ENCODE data around the gene FHOD1.
A peak's percentile ranks its signal among the peaks of the same experiment; 100 is the strongest.

Gene FHOD1

DNA sequence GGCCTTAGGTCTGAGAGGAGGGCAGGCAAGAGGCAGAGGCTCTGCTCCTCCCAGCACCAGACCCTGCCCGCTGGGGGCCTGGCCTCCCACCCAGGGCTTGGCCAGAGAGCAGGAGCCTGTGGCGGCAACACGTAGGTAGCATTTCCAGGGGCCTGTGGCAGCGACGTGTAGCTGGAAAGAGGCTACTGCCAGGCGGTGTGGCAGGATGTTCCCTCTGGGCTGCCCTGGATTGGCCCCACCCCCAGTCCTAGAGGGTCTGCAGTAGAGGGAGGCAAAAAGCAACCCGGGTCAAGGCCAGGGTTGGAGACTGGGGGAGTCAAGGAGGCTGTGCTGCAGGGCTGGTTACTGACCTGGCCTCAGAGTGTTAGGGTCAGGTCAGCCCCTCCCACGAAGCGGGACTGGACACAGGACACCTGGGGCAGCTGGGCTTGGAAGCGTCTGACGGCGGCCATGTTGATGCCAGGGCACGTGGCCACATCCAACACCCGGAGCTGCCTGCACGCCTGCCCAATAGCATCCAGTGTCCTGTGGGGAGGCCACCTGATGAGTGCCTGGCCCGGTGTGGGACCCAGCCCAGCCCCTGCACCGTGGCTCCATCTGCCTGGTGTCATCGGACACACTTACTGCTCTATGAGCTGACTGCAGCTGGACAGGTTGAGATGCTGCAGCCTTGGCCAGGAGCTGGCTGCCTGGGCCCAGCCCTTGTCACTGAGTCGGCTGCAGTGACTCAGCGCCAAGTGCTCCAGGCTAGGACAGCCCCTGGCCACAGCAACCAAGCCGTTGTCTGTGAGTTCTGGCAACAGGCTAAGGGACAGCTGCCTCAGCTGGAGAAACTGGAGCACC is 39.8 kb downstream of the FHOD1 start:
- DNase-seq (ENCODE audit: low read depth), result peak; percentile 19

DNA sequence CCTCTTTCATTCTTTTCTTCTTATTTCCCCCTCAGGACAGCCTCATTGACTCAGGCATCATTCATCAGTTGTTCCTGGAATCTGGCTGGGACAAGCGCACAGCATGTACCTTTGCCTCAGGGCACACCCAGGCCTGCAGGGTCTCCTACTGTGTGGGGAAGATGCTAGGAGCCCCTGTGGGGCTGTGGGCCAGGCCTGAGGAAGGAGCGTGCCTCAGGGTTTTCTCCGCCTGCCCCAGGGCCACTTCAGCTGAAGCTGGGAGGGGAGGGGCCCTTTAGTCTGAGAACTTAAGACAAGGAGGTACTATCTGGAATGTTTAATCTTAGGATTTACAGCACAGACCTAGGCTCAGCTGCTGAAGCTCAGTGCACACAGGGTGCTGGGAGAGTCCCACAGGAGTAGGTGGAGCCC is 40.4 kb downstream of the FHOD1 start:
- DNase-seq (ENCODE audit: low read depth), result no peak

- no peak for DNase-seq (ENCODE audit: low read depth)
Observed at GRCh38 chr16:67206129-67206837, 41.0 kb downstream of the FHOD1 start.

DNA sequence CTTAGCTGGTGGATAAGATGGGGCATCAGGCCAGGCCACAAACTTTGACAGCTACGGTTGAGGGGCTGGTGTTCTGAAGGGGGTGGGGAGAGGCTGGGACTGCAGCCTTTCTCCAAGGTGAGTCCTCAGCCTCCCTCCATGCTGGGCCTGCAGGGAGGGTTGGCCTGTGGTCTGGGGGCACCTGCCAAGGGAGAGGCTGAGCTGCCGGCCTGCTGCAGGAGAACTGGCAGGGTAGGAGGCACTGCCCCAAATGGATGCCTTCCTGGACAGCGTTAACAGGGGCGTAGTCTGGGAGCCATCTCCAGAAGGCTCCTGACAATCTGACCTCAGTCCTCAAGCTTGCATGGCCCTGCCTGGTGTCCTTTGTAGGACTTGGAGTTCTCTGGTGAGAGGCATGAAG is 43.2 kb downstream of the FHOD1 start:
- DNase-seq (ENCODE audit: low read depth), result no peak

GRCh38 chr16:67202956-67203493 is 44.3 kb downstream of the FHOD1 start:
- DNase-seq (ENCODE audit: low read depth), result no peak

GRCh38 chr16:67202426-67202825 is 44.9 kb downstream of the FHOD1 start:
- DNase-seq (ENCODE audit: low read depth), result no peak

DNA sequence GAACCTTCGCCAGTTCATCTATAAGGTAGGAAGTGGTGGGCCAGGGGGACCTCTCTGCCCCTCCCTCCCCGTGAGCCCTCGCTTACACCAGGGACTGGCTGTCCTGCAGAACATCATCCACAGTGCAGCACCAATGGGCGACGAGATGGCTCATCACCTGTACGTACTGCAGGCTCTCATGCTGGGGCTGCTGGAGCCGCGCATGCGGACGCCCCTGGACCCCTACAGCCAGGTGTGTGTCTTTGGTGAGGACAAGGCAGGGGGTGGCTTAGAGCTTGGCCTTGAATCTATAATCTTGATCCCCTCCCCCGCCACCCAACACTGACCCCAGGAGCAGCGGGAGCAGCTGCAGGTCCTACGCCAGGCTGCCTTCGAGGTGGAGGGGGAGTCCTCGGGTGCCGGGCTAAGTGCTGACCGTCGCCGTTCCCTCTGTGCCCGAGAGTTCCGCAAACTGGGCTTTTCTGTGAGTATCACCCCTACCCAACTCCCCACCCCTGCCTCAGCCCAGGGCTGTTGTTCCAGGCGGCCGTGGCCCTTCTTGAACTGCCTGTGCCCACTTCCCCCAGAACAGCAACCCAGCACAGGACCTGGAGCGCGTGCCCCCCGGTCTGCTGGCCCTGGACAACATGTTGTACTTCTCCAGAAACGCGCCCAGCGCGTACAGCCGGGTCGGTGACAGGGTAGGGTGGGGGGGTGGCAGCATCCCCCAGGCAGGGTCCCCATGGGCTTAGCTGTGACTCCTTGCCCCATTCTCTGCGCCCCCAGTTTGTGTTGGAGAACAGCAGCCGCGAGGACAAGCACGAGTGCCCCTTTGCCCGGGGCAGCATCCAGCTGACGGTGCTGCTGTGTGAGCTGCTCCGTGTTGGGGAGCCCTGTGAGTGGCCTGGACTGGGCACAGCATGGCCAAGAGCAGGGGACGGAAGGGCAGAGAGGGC is 45.6 kb downstream of the FHOD1 start:
- DNase-seq (ENCODE audit: low read depth), result no peak

- no peak for DNase-seq (ENCODE audit: low read depth)
Observed at GRCh38 chr16:67200491-67200890, 46.8 kb downstream of the FHOD1 start.

DNA sequence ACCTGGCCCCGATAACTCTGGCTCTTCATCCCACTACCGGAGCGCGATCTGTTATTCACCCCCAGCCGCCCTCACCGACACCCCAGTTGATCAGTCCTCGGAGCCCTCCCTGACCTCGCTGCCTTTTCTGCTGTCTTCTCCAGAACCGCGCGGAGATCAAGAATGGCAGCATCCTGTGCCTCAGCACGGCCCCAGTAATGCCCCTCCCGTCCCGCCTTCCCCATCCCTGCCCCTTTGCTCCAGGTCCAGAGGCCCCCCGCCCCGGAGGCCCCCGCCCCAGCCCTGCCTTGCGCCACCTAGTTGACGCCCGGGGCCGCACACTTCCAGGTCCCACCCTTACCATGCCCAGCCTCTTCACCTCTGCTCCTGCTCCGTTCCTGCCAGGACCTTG is 47.5 kb downstream of the FHOD1 start:
- DNase-seq (ENCODE audit: low read depth), result no peak

DNA sequence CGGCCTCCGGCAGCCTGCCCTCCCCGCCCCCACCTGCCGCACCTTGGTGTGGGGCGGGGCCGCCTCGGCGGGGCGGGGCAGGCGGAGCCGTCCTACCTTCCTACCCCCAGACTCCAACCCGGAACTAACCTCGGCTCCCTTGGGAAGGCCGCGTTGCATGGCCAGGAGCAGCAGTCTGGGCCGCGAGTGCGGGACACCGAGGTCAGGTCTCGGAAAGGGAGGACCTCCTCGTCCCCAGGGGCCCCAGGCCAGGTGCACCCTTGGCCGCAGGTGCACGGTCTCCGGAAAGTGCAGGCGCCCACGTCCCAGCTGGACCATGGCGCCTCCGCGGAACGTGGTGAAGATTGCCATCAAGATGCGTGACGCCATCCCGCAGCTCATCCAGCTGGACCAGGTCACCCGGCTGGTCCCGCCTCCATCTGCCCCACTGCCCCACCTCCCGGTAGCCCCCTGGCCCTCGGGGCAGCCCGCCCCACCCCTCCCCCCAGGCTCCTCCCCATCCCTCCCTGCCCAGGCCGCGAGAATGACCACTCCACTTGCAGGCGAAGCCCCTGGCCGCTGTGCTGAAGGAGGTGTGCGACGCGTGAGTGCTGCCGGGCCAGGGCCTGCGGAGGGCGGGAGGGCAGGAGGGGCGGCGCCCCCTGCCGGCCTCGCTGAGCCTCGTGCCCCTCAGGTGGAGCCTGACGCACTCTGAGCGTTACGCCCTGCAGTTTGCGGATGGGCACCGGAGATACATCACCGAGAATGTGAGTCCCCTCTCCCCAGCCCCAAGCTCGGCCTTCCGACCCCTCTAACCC is 48.1 kb downstream of the FHOD1 start, which contains the start of gene ELMO3:
ELMO3 (plus strand) TSS at position 121 of the 797 bp plus-strand sequence; CDS start at position 317, 196 bp downstream.
- no peak for DNase-seq (ENCODE audit: low read depth)

DNA sequence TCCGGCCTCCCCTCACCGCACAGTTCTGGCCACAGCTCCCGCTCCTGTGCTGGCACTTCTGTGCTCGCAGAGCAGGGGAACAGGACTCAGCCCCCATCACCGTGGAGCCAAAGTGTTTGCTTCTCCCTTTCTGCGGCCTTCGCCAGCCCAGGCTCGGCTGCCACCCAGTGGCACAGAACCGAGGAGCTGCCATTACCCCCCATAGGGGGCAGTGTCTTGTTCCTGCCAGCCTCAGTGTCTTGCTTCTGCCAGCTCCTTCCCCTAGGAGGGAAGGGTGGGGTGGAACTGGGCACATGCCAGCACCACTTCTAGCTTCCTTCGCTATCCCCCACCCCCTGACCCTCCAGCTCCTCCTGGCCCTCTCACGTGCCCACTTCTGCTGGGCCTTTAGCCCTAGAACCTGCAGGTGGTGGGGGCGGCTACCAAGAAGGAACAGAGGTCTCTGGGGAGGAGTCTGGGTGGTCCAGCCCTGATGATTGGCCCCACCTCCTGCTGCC is 49.0 kb downstream of the FHOD1 start:
- DNase-seq (ENCODE audit: low read depth), result peak; percentile 21

DNA sequence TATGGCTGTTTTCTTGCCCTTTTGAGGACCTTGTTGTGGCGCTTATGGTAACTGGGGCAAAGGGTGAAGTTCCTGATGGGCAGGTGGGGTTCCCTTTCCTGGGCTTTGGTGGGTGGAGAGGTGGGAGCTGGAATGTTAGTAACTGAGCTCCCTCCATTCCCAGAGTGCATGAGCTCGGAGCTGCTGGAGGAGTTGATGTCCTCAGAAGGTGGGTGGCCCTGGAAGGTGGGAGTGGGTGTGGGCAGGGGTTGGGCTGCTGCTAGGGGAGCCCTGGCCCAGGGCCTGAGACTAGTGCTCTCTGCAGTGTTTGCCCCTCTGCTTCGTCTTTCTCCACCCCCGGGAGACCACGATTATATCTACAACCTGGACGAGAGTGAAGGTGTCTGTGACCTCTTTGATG is 49.6 kb downstream of the FHOD1 start:
- DNase-seq (ENCODE audit: low read depth), result no peak

DNA sequence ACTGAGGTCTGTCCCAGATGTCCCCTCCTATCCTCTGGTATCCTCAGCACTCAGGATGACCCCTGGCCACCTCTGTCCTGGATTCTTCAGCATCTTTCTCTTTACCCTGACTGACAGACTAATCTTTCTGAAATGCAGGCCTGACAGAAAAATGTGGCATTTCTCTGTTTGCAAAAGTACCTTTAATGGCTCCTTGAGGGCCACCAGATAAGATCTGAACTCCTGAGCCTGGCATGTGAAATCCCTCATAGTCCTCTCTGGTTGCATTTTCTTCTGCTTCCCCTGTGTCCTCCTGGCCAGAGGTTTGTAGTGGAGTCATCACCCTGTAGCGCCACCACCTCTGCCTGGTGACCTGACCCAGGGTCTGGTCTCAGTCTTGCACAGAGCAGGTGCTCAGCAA is 50.4 kb downstream of the FHOD1 start:
- no peak for DNase-seq (ENCODE audit: low read depth)

DNA sequence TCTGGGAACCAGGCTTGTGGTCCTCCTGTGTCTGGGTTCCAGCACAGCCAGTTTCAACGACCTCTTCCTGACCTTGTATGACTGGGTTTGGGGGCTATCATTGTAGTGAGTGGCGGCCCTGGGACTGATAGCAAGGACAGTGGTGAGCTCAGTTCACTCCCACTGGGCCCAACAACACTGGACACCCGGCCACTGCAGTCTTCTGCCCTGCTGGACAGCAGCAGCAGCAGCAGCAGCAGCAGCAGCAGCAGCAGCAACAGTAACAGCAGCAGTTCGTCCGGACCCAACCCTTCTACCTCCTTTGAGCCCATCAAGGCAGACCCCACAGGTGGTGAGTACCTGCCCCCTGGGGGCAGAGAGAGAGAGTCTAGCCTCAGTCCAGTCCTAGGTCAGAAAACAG is 51.6 kb downstream of the FHOD1 start:
- no peak for DNase-seq (ENCODE audit: low read depth)

DNA sequence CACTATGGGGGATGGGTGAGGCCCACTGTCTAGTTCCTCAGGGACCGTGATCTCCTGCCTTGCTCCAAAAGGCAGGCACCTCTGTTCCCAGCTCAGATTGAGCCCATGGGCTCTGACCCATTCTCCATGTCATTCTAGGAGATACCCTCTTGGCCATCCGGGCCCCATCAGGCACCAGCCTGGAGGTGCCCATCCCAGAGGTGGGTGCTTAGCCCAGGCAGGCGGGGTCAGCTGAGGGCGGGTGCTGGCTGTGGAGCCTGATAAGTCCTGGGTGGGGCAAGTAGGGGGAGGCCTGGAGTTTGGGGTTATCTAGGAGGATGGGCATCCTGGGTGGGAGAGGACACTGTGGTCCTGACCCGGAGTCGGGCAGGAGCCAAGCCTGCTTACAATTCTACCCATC is 53.0 kb downstream of the FHOD1 start:
- no peak for DNase-seq (ENCODE audit: low read depth)

GRCh38 chr16:67193536-67193935 is 53.7 kb downstream of the FHOD1 start:
- DNase-seq (ENCODE audit: low read depth), result no peak

GRCh38 chr16:67192781-67193361 is 54.4 kb downstream of the FHOD1 start:
- DNase-seq (ENCODE audit: low read depth), result no peak

DNA sequence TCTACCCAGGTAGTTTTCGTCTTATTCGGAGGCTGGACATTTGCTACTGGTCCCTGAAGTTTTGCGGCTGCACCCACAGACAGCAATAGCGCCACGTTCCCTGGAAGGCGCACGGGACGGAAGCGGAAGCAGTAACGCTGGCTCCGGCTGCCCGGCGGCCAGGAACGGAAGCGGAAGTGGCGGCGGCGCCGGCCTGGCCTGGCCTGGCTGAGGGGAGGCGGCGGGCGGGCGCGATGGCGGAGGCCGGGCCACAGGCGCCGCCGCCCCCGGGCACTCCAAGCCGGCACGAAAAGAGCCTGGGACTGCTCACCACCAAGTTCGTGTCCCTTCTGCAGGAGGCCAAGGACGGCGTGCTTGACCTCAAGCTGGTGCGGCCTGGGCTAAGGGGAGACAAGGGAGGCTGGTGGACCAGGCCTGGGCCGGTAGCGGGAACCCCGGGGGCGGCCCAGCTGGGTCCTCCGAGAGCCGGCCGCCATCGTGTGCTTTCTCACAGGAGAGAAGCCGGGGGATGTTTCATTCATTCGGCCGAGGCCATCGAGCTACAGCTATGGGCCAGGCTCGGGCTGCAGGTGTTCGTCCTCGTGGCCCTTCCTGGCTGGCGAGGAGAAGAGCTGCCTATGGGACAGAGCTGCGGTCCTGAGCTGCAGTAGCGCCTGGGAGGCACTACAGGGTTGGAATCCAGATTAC is 55.1 kb downstream of the FHOD1 start, which contains the start of gene E2F4:
E2F4 (plus strand) TSS at position 161 of the 687 bp plus-strand sequence; CDS start at position 234, 73 bp downstream.
- DNase-seq (ENCODE audit: low read depth), result peak; percentile 94

DNA sequence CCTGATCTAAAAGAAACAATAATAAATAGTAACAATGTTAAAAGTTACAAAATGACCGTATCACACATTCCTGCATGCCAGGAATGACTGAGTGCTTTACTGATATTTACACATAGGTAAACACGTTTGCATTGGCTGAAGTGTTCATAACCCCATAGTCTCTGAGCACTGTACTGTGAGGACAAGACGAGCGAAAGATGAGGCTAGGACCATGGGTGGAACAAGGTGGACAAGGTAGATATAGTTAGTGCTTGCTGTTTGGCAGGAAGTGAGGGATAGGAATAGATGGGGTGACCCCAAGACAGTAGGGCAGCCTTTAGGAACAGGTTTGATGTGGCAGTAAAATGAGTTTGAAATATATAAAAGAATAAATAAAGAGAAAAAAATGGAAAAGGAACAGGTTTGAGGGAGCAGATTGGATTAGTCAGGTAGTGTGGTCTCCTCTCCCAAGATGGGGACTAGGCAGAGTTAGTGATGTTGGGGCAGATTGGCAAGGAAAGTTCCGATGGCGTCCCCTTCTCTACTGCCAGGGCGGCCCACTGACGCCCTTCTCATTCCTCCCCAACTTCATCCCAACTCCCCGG is 55.8 kb downstream of the FHOD1 start:
- no peak for DNase-seq (ENCODE audit: low read depth)
